NK-92 treated with Interleukin-12 subunit alpha and Interleukin-12 subunit beta, amount 100 ng/mL, for 24 hours (cell line): ENCODE measurements around the gene SLC24A3.
A peak's percentile ranks its signal among the peaks of the same experiment; 100 is the strongest.

Experiments
- DNase-seq: peaks from one replicate; lab custom pipeline; 2025; lab: John Stamatoyannopoulos, UW

Gene SLC24A3

DNA sequence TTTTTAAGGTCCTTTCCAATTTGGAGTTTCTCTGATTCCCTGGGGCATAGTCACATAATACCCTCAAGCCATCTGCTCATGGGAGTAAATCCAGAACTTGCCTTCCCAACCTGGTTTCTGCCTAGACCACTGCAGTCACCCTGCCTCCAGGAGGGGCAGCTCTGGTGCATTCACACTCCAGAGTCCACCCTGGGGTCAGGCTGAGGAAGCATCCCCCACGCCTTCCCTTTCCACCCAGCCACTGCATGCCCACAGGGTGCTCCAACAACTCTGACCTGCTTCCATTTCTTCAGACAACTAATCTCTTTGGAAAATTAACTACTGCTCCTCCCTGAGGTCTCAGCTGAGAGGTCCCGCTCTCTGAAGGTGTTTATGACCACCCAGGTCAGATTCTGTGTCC is 334.2 kb downstream of the SLC24A3 start:
- DNase-seq, result no peak

DNA sequence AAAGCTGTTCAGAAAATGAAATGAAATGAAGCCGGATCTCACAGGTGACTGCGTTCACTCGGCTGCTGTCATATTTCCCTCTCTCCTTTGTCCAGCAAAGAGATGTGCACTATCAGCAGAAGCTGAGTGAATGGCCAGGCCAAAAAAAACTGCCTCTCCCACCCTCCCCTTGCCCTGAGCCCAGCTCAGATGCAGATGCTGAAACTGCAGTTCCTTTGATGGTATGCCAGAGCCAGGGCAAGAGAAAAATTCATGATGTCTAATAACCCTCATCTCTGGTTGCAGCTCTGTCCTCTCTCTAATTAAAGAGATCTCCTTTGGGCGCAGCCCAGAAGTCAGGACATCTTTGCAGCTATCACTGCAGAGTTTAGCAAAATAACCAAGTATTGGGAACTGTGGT is 335.1 kb downstream of the SLC24A3 start:
- DNase-seq, result no peak

DNA sequence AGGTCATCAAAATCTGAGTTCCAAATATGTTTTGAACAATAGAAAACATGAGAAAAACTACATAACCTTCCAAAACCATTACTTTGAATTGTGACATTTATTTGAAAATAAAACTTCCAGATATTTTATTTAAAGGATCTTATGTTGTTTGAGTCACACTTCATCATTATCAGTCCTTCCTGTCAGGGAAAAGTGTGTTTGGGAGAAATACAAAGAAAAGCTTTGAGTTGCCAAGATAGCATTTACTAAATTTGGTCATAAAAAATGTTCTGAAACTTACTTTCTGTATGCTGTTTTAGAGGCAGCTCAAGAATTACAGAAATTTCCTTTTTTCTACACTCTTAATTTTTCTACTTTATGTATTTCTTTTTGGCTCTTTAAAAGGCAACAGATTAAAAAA is 337.5 kb downstream of the SLC24A3 start:
- DNase-seq, result no peak

DNA sequence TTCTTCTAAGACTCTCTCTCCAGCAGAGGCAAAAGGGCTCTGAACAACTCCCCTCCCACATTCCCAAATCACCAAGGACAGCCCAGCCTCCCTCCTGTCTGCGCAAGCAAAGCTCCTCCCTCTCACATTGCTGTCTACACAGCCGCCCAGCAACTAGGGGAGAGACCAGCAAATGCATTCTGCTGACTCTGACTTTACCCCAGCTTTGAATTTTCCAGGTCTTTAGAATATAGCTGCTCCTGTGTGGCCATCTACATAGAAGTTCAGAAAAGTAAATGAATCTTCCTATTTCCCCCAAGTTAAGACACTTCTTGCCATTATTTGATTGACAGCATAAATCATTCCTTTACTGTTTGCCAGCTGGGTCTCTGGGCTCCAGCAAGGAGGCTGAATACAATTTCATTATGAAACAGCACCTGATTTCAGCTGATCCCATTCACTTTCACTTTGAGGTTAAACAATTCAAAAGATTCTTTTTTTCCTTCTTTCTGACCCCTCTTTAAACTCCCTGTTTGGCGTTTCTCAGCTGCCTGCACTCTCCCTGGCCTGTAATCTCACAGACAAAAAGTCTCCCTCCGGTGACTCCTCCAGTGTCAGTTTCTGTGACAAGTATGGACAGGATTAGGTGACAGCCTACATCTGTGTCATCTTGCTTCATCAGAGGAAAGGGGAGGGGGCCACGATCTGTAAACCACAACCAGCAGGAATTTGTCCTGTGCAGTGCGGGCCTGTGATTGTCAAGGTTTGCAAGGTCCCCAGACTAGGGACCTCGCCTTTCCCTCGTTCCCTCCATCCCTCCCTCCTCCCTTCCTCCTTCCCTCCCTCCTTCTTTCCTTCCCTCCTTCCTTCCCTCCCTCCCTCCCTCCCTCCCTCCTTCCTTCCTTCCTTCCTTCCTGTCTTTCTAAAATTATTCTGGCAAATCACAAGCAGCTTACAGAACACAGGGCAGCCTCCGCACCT is 340.1 kb downstream of the SLC24A3 start:
- DNase-seq, result no peak

DNA sequence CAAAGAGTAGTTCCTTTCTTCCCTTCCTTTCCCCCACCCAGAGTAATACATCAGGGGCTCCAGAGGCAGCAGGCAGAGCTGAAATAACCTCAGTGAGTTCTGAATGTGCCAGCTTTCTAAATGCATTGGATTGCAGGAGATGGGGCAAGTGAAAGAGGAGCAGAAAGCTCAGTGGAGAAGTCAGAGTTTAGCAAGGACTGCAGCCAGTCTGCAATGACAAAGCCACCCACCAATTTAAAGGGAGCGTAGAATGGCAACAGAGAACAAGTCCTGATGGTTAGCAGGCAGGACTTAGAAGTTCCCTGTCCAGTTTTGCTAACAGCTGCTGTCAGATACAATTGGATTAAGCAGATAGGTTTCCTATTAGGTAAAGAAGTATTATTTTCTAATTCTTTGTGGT is 342.2 kb downstream of the SLC24A3 start:
- DNase-seq, result no peak

DNA sequence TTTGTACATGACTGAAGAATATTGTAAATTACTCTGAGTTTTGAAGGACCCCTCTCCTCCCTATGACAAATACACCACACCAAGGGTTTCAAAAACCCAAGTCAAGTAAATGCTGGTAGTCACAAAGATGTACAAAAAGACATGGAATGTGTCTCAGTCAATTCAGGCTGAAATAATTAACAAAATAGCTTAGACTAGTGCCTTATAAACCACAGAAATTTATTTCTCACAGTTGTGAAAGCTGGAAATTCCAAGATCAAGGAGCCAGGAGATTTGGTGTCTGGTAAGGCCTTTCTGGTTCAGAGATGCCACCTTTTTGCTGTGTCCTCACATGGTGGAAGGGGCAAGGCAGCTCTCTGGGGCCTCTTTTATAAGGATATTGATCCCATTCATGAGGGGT is 343.3 kb downstream of the SLC24A3 start:
- no peak for DNase-seq

DNA sequence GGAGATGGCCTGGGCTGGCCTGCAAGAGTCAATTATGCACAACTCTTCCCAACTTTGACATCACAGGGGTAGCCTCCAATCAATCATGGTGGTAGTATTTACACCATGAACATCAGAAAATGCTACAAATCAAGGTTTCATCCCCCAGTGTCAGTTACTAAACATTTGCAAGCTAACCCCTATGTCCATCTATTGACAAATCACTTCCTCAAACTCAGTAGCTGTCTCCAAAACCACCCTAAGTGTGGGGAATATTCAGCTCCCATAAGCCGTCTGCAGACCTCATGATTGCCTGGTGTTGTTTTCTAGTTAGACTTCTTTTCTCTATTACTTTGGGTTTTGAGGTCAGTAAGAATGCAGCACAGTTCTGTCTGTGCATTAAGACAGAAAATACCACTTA is 344.8 kb downstream of the SLC24A3 start:
- no peak for DNase-seq

DNA sequence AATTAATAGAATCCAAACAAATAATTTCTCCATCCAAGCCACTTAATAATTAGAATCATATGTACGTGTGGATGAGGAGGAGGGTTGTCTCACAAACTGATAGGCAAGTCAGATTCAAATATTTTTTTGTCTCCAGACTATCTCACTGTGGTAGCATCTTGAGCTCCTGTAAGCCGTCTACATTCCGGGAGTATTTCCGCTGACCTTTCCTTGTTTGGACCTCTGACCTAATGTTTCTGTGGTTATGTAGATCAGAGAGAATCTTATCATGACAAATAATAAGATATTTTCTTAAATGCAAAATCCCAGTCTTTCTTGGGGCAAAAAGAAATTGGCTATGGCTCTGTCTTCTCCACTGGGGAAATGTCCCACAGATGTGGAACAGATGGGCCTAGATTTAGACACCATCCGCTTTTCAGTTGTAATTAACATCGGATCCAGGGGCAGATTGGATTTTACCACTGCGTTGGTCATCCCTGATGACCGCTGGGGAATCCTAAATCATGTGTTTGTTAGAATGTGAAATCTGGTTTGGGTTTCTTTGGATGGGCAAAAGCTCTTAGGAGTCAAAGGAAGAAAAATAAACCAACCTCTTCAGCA is 348.5 kb downstream of the SLC24A3 start:
- no peak for DNase-seq

DNA sequence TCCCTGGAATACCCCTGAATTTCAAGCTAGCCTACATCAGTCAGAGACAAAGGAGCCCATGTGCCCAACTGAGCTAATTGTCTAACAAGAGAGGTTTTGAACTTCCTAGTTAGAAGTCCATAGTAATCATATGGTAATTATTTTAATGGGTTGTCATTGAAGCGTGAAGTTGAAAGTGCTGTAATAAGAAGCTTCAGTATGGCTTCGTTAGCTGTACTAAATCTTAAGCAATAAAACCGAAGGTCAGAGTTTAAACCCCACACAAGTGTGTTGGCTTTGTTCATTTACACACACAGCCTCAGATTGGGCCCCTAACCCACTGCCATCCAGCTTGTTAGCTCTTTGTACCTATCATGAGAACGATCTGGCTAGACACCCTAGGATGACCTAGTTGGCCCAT is 350.0 kb downstream of the SLC24A3 start:
- DNase-seq, result no peak

DNA sequence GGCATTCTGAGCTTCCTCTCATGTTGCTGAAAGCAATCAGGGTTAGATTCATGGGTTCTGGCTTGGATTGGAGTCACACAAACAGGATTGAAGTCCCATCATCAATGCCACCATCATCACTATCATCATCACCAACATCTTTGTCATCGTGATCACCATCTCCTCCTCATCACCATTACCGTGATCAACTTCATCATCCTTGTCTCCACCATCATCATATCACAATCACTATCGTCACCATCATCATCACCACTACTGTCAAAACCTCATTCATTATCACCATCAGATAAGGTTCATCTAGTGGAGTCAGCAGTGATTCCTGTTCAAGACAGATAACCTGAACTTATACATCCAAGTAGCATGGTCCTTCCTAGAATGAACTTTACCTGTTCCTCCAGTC is 351.8 kb downstream of the SLC24A3 start:
- DNase-seq, result no peak

DNA sequence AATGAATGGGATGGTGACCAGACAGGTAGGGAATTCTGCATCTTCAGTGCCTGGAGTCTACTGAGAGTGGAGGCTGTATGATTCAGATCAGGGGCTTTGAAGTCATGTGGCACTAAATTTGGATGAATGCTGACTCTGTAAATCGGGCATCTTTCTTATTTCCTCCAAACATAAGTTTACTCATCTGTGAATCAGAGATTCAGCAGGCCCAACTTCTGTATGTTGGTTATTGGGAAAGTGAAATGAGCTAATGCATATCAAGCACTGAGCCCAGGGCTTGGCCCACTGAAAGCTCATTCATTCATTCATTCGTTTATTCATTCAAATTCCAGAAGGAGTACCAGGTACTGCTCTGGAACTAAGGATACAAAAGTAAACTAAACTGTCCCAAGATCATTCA is 353.3 kb downstream of the SLC24A3 start:
- no peak for DNase-seq

DNA sequence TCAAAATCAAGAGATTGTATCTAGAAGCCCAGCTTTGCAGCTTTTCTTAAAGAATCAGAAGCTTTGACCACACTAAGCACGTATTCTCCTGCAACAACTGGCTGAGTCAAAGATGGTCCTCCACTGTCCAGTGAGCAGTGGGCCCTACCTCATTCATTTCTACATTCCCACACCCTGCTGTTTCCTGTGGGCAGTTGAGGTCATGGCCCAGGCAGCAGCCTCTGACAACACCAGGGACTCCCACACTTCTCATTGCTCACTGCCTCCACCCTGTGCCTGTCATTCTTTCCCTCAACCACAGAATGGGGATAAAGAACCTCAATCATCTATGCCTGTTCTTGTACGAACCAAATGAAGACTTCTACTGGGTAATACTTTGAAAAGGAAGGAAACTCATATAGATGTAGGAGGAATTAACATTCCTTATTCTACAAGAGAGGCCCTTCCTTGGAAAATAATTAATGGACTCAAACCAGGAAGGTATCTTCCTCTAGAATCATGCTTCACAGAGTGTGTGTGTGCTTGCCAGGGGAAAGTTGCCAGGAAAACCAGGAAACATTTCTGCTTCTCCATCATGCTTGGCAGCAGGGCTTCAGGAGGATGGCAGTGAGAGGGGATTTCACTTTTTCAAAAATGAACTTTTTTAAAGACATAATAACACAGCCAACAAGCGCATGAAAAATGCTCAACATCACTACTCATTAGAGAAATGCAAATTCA is 353.9 kb downstream of the SLC24A3 start:
- DNase-seq, result no peak

DNA sequence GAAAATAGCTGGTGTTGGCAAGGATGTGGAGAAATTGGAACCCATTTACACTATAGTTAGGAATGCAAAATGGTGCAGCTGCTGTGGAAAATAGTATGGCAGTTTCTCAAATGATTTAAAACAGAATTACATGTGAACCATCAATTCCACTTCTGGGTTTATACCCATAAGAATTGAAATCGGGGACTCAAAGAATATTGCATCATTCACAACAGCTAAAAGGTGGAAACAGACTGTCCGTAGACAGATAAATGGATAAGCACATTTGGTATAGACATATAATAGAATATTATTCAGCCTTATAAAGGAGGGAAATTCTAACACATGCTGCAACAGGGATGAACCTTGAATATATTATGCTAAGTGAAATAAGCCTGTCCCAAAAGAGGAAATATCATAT is 355.7 kb downstream of the SLC24A3 start:
- no peak for DNase-seq

DNA sequence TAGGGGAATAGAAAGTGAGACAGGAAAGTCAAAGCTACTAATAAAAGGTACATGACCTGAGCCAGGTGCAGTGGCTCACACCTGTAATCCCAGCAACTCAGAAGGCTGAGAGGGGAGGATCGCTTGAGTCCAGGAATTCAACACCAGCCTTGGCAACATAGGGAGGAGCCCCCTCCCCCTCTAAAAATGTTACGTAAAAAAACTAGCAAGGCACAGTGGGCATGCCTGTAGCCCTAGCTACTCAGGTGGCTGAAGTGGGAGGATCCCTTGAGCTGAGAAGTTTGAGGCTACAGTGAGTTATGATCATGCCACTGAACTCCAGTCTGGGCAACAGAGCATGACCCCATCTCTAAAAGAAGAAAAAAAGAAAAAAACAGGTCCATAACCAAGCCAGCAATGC is 359.6 kb downstream of the SLC24A3 start:
- DNase-seq, result no peak

DNA sequence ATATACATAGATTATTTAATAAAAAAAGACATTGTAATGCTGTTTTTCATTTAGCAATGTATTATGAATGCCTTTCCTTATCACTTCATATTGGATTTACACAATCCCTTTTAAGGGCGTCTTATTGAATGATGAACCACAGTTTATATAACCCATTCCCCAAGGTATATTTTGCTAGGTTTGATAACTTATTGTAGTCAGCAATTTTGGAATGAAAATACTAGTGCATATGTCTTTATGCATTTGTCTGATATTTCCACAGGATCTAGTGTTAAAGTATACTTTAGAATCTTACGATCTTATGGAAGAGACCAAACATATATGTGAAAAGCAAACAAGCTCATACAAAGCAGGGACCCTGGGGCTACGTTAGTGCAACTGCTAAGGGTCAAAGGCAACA is 365.2 kb downstream of the SLC24A3 start:
- DNase-seq, result no peak

DNA sequence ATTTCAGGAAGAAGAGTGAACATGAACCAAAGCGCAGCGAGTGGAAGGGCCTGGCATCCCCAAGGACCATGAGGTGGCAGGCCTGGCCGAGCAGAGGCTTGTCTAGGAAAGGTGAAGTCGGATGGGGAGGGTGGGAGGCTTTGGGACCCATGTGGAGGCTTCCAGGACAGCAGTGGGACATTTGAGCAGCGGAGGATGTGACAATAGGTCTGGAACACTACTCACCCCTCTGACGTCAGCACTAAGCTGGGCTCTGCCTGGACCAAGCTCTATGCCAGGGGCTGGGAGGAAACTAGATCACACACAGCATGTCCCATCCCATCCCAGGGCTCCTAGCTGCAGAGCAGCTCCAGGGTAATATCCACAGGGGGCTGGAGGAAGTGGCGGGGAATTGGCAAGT is 370.3 kb downstream of the SLC24A3 start:
- DNase-seq, result no peak

DNA sequence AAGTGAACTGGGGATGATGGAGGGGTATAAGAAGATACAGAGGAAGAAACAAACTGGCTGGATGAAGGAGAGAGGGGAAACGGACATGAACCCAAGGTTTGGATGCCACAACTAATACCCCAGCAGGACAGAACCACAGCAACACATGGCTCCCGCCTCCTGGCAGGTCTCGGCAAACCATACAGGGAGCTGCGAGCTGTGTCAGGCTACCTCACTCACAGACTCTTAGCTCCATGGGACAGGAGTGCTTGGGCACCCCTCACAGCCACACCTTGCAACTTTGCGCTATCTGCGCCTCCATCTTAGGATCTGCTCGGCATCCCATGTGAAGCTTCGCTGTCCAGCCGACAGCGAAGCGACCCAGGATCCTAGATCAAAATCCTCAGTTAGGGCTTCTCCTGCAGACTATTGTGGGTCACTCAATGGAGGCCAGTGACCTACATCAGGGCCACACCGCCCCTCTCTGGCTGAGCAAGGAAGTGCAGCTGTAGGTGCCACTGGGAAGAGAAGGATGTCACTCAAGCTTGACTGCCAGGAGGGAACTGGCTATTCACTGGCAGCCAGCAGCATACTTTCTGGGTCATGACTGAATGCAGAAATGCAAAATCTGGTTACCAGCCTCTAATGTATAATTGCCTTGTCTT is 371.2 kb downstream of the SLC24A3 start:
- DNase-seq, result peak; percentile 37

DNA sequence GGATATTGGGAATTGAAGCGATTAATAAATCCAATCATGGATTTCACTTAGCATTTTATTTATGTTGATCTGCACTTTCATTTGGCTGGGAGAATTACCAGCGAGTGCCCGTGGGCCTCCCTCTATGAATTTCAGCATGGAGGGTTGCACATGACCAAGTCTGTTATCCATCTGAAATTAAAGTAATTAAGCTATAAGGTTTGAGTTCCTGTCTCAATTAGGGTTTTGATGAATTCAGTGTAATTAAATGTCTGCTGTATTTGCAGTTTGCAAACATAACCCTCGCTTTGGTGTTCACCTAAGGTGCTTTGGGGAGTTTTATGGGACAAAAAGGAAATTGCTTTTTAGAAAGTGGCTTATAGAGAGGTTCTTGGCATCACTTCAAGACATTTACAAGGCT is 375.8 kb downstream of the SLC24A3 start:
- DNase-seq, result no peak

DNA sequence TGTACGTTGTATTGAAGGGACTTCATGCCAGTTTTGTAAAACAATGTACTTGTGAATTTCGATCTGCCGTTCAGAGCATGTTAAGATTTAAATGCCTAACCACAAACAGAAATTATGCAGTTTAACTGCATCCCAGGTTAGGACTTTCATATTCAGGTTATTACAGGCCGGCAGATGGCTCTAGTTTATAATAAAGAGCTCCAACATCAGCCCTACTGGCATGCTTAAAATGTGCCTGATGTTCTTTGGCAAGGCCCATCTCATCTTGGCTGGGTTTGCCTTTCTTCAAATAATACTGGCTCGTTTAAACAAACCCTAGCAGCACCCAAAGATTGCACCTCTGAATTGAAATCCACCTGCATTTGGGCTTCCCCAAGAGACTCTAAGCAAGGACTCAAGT is 376.3 kb downstream of the SLC24A3 start:
- DNase-seq, result no peak

DNA sequence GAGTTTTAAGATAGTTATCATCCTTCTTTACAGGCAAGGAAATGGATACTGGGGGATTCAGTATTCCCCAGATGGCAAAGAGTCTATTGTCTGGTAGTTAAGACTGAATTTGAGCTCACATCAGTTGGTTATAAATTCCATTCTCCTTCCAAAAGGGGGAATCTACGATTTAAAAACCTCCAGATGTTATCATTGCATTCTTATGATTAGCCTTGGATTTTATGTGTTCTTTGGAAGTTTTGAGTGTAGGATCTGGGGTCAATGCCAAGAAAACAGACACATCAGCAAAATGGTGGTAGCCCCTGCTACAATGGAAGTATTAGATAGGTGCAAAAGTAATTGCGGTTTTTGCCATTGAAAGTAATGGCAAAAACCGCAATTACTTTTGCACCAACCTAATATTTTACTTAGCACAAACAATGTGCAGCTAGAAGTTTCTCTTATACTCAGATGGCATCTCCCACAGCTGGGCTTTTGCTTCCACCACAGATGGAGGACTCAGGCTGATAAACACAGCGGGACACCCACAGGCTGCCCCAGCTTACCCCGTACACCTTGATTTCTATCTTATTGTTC is 377.4 kb downstream of the SLC24A3 start:
- DNase-seq, result no peak

DNA sequence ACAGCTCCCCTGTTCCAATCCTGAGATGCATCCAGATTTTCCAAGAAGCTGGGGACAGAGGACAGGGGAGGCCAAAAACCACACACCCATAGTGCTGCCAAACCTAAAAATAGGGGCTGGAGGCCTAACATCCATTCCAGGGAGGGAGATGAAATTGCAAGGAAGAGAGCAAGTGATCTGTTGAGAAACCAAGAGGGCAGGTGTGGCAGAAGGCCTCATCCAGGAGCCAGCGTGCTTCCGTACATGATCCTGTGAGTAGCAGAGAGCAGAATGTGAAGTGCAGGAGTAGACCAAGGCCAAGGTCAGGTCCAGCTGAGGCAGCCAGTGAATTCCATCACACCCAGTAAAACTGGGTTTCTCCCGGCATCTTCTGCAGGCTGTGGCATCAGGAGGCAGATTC is 377.9 kb downstream of the SLC24A3 start:
- no peak for DNase-seq

DNA sequence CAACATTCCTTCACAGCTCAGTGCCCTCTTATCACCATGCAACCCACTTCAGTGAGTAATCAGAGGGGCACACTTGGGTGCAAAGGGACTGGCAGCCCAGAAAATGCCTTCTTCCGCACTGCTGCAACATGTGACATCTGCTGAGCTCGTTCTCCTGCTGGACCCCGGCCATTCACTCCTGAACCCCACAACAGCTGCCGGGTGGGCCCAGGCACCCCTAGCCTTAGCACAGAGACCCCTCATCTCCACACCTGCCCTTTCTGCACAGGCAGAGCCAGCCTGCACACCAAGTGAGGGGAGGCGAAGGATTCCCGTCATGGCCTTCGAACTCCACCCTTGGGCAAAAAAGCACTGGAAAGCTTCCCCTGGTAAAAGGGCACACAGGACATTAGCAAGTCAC is 381.3 kb downstream of the SLC24A3 start:
- DNase-seq, result no peak
